H1 (cell line): Measurements from ENCODE around the gene RRP9. TPM values are rescaled to one million over a fixed set of nuclear protein-coding genes. Genes with fewer than 3 reads are reported as not detected.

ENCODE experiments used
- ASH2L ChIP-seq: fragments of 200-600, 300-600 bp; sonication (generic); IDR thresholded peaks from one replicate; pipeline ENCODE4 v1.7.1; 2017; ENCODE audit warnings: low read length
- CHD1 ChIP-seq: IDR thresholded peaks from 2 replicates; pipeline ENCODE4 v1.6.1; 2012; ENCODE audit warnings: low read depth, low read length, improper control_type of control experiment
- CHD7 ChIP-seq: fragments of 300-600 bp; sonication (generic); IDR thresholded peaks from 2 replicates; pipeline ENCODE4 v1.7.1; 2012; ENCODE audit warnings: low read length, moderate library complexity, mild to moderate bottlenecking, inconsistent platforms; ENCODE audit not compliant: insufficient replicate concordance
- GTF2F1 ChIP-seq: IDR thresholded peaks from 2 replicates; pipeline ENCODE4 v1.6.1; 2012; ENCODE audit warnings: low read depth, low read length, improper control_type of control experiment, borderline replicate concordance
- JUND ChIP-seq: IDR thresholded peaks from 2 replicates; pipeline ENCODE4 v1.6.1; 2011; ENCODE audit warnings: mild to moderate bottlenecking, improper control_type of control experiment, low read length
- KDM5A ChIP-seq: fragments of 200-600 bp; IDR thresholded peaks from 2 replicates; pipeline ENCODE4 v1.7.1; 2012; ENCODE audit warnings: mild to moderate bottlenecking, low read length, inconsistent platforms, mixed read lengths
- NANOG ChIP-seq: IDR thresholded peaks from 2 replicates; pipeline ENCODE4 v1.6.1; 2011; ENCODE audit warnings: low read length, low read depth, mild to moderate bottlenecking, inconsistent platforms; ENCODE audit not compliant: insufficient read depth, poor library complexity, severe bottlenecking
- SIRT6 ChIP-seq: IDR thresholded peaks from one replicate; pipeline ENCODE4 v1.7.1; 2012; ENCODE audit warnings: low read length, inconsistent platforms
- SIX5 ChIP-seq: IDR thresholded peaks from 2 replicates; pipeline ENCODE4 v1.6.1; 2011; ENCODE audit warnings: mild to moderate bottlenecking, low read depth, low read length
- ZNF274 ChIP-seq: IDR thresholded peaks from 2 replicates; pipeline ENCODE4 v1.7.0; 2012; ENCODE audit warnings: low read length, borderline replicate concordance; ENCODE audit errors: extremely low read depth
- polyA plus RNA-seq, 7 experiments: library from polyadenylated mRNA; depleted of rRNA in 3 of 7; stranded (reverse) in 5 of 7; unstranded in 2 of 7; fragments of >200 nt in 5 of 7; fragments of 200-250 nt in 2 of 7; gene quantifications; 1 replicate in 5 of 7; 2 replicates in 1 of 7; 4 replicates in 1 of 7; pipeline versions ENCODE4 v1.2.1 to v1.2.3, GENCODE V29; 2011 to 2013; ENCODE audit warnings: missing spikeins in 2 of 7, mixed read lengths in 2 of 7
- total RNA-seq: library from RNA; stranded (reverse); fragmentation: NEBNext Ultra II Directional; extraction: Animal tissue kit (Norgen Biotek cat#: 25700); gene quantifications from 2 replicates; pipeline ENCODE4 v1.2.1, GENCODE V29; 2021

RRP9 gene
- total and polyA plus RNA-seq, 2 of the 8 experiments (the other 6 are each of a cell fraction or from before 2014, with no cell fraction given): 55.6 to 68.9 TPM

- TF ChIP-seq CHD7 (no peak), SIX5 (no peak), ZNF274 (no peak), KDM5A (no peak), ASH2L (no peak), CHD1 (no peak), SIRT6 (no peak), GTF2F1 (no peak), JUND (no peak), NANOG (no peak)
These were observed 5.6 kb downstream of the RRP9 start (continued) for GRCh38 chr3:51935886-51936755.
